Astrocyte (in vitro differentiated cells and primary cell): ENCODE measurements around the gene OCEL1.

ENCODE experiments used
- EZH2 ChIP-seq: IDR thresholded peaks from 2 replicates; pipeline ENCODE4 v1.6.1; 2012; ENCODE audit warnings: mild to moderate bottlenecking, low read length, inconsistent platforms; ENCODE audit not compliant: insufficient read depth
- TF ChIP-seq, protein P1 (sequence below): IDR thresholded peaks from 2 replicates; pipeline ENCODE4 v1.5.1; 2011; ENCODE audit warnings: low read depth, mild to moderate bottlenecking, inconsistent platforms, low read length, moderate library complexity; ENCODE audit not compliant: insufficient read depth

GRCh38 chr19:17197666-17198065 lies 28.4 kb upstream of the OCEL1 start:
- TF ChIP-seq, protein P1, sequence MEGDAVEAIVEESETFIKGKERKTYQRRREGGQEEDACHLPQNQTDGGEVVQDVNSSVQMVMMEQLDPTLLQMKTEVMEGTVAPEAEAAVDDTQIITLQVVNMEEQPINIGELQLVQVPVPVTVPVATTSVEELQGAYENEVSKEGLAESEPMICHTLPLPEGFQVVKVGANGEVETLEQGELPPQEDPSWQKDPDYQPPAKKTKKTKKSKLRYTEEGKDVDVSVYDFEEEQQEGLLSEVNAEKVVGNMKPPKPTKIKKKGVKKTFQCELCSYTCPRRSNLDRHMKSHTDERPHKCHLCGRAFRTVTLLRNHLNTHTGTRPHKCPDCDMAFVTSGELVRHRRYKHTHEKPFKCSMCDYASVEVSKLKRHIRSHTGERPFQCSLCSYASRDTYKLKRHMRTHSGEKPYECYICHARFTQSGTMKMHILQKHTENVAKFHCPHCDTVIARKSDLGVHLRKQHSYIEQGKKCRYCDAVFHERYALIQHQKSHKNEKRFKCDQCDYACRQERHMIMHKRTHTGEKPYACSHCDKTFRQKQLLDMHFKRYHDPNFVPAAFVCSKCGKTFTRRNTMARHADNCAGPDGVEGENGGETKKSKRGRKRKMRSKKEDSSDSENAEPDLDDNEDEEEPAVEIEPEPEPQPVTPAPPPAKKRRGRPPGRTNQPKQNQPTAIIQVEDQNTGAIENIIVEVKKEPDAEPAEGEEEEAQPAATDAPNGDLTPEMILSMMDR: no peak
- no peak for TF ChIP-seq EZH2
